Measurements from ENCODE around the gene SLC19A1.

Gene SLC19A1

GRCh38 chr21:45460611-45461368 is 81.5 kb downstream of the SLC19A1 start:
- in situ Hi-C loops (cut with HindIII; ENCODE audit: low sequenced_read_pairs): loop anchor here (25.0 kb wide), 2 partner anchors 123 to 323 kb away; no protein-coding TSS in a partner anchor

- in situ Hi-C loops (cut with HindIII; ENCODE audit: low sequenced_read_pairs): loop anchor here (25.0 kb wide), 2 partner anchors 123 to 323 kb away; no protein-coding TSS in a partner anchor
Measured at GRCh38 chr21:45460011-45460565, 82.2 kb downstream of the SLC19A1 start.

GRCh38 chr21:45459171-45460010 is 82.8 kb downstream of the SLC19A1 start:
- in situ Hi-C loops (cut with HindIII; ENCODE audit: low sequenced_read_pairs): loop anchor here (25.0 kb wide), 2 partner anchors 122 to 322 kb away; no protein-coding TSS in a partner anchor

DNA sequence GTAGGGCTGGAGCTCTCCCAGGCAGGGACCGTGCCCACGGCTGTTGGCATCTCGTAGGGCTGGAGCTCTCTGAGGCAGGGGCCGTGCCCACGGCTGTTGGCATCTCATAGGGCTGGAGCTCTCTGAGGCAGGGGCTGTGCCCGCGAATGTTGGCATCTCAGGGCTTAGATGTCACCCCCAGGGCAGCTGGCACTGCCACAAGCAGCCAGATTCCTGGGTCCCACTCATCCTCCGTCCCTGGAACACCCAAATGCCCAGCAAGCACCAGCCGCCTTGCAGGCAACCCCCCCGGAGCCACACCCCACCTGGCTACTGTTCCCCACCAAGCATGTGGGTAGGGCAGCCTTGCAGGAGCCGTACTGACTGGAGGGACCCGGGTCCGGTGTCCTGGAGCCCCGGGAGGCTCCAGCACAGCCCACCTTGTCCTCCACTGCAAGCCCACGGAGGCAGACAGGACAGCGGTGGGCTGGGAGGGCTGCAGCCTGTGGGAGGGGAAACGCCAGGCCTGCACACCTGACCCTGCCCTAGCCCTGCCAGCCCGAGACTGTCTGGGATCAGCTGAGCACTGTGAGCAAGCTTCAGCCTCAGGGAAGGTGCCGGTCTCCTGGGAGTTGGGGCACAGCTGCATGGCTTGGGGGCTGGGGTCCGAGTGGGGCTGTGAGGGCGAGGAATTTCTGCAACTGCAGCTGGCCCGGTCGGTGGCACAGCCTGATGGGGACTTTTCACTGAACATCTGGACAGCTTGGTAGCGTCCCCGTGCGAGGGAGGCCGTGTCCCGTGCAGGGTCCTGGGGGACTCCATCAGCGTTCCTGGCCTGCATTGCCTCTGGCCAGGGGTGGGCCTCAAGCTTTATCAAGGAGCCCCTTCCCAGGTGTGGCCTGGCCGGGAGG is 83.7 kb downstream of the SLC19A1 start:
- in situ Hi-C loops (cut with HindIII; ENCODE audit: low sequenced_read_pairs): loop anchor here (25.0 kb wide), 2 partner anchors 121 to 321 kb away; no protein-coding TSS in a partner anchor

GRCh38 chr21:45457832-45458172 is 84.4 kb downstream of the SLC19A1 start:
- in situ Hi-C loops (cut with HindIII; ENCODE audit: low sequenced_read_pairs): loop anchor here (25.0 kb wide), 2 partner anchors 121 to 321 kb away; no protein-coding TSS in a partner anchor

- in situ Hi-C loops (cut with HindIII; ENCODE audit: low sequenced_read_pairs): loop anchor here (25.0 kb wide), 2 partner anchors 120 to 320 kb away; no protein-coding TSS in a partner anchor
Measured at GRCh38 chr21:45457161-45457831, 84.9 kb downstream of the SLC19A1 start.

GRCh38 chr21:45456584-45457160 is 85.6 kb downstream of the SLC19A1 start:
- in situ Hi-C loops (cut with HindIII; ENCODE audit: low sequenced_read_pairs): loop anchor here (25.0 kb wide), 2 partner anchors 119 to 319 kb away; no protein-coding TSS in a partner anchor

GRCh38 chr21:45455674-45456583 is 86.3 kb downstream of the SLC19A1 start:
- in situ Hi-C loops (cut with HindIII; ENCODE audit: low sequenced_read_pairs): loop anchor here (25.0 kb wide), 2 partner anchors 119 to 319 kb away; no protein-coding TSS in a partner anchor

GRCh38 chr21:45454926-45455673 is 87.1 kb downstream of the SLC19A1 start:
- in situ Hi-C loops (cut with HindIII; ENCODE audit: low sequenced_read_pairs): loop anchor here (25.0 kb wide), 2 partner anchors 118 to 318 kb away; no protein-coding TSS in a partner anchor

DNA sequence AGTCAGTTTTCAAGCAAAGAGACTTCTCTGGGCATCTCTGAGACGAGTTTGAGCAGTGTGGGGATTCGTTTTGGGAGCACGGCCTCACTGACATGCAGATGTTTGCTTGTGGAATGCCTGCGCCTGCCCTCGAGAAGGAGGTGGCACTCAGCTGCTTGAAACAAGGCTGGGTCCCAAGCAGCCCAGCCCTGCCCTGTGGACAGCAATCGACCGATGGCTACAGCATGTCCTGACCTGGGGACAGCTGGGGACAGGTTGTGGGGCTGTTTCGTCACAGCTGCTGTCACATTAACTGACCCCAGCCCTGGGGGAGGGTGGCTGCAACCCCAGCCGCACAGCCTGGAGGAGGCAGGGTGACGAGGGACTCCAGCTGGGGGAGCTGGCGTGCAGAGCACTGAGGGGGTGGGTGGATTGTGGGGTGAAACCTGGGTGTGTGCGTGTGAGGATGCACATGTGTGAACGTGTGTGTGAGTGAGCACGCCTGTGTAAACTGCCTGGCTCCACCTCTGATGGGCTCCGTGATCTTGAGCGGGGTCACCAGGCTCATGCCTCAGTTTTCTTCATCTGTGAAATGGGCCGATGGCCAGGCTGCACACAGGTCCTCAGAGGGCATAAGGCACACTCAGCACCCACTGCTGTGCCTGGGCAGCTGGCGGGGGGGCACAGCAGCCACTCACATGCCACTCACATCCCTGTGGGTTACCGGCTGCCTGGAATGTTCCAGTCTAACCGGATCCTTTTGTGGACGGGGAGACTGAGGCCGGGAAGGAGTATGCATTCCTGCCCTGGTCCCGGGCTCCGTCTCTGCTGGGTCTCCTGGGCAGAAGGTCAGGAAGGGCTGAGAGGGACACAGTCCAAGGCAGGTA is 87.9 kb downstream of the SLC19A1 start:
- in situ Hi-C loops (cut with HindIII; ENCODE audit: low sequenced_read_pairs): loop anchor here (25.0 kb wide), 2 partner anchors 117 to 317 kb away; no protein-coding TSS in a partner anchor

DNA sequence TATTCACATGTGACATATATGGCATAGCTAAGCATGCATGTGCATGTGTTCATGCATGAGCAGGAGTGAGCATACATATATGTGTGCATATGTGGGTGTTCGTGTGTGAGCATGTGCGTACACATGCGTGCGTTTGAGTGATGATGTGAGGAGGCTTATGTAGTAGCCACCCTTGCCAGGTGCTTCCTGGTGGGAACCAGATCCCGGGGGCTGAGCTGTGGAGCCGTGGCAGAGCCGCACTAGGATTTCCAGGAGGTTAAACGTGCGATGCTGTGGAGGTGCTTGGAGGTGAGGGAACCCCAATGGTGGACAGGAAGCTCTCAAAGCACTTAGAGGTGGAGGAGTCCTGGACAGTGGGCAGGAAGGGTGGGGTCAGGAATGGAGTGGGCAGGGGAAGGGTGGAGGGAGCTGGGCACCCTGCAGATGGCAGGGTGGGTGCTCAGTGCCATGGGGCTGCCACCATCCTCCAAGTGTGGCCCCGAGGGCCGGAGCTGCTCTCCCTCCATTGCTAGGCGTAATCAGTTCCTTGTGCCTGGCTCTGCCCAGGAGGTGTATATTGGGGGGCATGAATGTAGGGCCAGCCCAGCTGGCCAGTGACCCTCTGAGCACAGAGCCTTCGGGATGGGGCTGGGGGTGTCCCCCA is 88.8 kb downstream of the SLC19A1 start:
- in situ Hi-C loops (cut with HindIII; ENCODE audit: low sequenced_read_pairs): loop anchor here (25.0 kb wide), 2 partner anchors 116 to 316 kb away; no protein-coding TSS in a partner anchor

DNA sequence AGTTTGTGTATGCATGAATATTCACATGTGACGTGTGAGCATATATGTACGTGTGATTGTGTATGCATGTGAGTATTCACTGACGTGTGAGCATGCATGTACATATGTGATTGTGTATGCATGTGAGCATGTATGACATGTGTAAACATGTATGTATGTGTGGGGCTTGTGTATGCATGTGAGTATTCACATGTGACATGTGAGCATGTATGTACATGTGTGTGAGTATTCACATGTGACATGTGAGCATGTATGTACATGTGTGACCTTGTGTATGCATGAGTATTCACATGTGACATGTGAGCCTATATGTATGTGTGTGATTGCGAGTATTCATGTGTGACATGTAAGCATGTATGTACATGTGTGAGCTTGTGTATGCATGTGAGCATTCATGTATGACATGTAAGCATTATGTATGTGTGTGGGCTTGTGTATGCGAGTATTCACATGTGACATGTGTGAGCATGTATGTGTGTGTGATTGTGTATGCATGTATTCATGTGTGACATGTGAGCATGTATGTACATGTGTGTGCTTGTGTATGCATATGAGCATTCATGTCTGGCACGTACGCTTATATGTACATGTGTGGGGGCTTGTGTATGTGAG is 89.4 kb downstream of the SLC19A1 start:
- in situ Hi-C loops (cut with HindIII; ENCODE audit: low sequenced_read_pairs): loop anchor here (25.0 kb wide), 2 partner anchors 116 to 316 kb away; no protein-coding TSS in a partner anchor

DNA sequence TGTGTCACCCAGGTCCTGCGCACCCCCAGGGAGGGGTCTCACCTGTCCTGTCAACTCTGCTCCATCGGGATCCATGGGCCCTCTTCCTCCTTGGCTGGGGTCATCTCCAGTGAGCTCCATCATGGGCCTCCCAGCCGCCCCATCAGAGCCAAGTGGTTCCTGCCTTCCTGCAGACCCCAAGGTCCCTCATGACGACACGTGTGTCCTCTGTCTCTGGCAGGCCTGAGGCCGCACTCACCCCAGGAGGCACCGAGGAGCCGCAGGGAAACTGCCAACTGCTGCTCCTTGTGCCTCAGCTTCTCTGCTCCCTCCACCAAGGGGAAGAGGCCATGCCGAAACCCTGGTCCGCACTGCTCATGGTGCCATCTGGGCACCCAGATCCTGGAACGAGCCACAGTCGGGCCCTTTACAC is 90.5 kb downstream of the SLC19A1 start:
- in situ Hi-C loops (cut with HindIII; ENCODE audit: low sequenced_read_pairs): loop anchor here (25.0 kb wide), 2 partner anchors 114 to 314 kb away; no protein-coding TSS in a partner anchor

DNA sequence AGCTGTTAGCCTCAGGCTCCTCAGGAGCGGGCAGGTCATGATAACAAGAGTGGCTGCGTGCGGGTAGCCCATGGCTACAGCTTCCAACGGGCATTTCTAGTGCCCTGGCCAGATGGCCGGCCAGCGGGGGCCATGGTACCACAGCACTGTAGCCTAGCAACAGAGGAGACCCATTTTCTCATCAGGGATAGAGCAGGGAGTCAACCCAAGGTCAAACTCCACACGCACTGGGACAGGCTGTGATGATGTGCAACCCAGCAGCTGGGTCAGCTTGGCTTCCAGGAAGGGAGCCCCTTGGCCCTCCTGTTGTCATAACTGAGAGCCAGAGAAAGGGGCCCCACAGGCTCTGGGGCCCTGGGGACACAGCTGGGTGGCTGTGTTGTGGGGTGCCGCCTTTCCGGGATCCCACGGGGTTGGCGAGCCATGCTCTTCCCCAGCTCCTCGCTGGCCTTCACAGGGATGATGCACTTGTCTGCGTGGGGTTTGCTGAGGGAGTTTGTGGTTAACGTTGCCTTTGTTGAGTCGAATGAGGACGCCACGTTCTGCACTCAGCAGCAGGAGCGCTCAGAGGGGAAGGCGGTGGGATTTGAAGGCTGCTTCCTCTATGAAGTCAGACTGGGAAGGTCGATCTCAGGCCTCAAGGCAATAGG is 91.0 kb downstream of the SLC19A1 start:
- in situ Hi-C loops (cut with HindIII; ENCODE audit: low sequenced_read_pairs): loop anchor here (25.0 kb wide), 2 partner anchors 114 to 314 kb away; no protein-coding TSS in a partner anchor
